DMS53 treated with DMSO at 0.1 percent for 48 hours (cell line): ENCODE results near the gene NRCAM.

Experiments used
- DNase-seq: peaks from one replicate; lab custom pipeline; 2025; ENCODE audit not compliant: unreplicated experiment; lab: John Stamatoyannopoulos, UW

The NRCAM gene

DNA sequence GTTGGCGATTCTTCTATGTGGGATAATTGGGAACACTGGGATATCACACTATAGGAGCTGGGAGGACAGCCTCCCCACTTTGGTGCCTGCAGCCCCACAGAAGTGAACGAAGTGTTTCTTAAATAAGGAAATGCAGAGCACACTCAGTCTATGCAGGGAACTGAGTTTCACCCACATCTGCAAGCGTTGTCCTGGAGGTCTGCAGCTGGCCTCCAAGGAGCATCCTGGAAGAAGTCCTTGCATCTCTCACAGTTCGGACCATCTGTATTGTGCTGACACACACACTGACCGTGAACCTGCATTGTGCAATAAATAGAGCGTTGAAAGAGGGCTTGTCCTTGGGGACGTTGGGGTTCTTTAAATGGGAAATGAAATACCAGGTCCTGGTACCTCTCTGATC is 351.9 kb downstream of the NRCAM start:
- no peak for DNase-seq

DNA sequence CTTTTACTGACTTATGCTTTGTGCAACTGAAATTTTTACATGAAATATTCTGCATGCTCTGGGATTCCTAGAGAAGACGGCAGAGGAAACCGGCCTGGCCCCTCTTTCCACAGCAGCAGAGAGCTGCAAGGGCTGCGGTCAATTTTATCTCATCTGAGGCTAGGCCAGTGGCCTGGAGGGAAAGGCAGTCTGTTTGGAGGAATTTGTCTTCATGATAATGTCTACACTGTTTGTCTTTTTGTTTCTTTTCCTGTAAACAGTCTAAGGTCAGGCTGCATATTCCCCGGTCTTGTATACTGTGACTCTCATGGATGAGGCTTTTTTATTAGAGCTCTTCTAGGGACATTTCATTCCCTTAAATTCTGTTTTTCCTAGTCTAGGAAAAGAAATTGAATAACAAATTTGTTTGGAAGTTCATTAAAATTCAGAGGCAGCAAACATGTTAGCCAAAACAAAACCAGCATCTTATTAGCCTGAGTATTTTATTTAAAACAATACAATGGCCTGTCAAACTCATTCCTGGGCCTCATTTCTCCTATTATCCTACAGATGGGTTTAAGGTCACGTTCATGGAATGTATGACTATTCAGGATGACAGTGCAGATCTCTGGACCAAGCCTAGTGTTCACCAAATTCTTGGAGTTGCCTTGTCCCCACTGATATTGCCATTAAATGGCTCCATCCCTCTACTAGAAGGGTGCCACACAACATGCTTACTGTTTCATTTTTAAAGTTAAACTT is 352.5 kb downstream of the NRCAM start:
- no peak for DNase-seq

DNA sequence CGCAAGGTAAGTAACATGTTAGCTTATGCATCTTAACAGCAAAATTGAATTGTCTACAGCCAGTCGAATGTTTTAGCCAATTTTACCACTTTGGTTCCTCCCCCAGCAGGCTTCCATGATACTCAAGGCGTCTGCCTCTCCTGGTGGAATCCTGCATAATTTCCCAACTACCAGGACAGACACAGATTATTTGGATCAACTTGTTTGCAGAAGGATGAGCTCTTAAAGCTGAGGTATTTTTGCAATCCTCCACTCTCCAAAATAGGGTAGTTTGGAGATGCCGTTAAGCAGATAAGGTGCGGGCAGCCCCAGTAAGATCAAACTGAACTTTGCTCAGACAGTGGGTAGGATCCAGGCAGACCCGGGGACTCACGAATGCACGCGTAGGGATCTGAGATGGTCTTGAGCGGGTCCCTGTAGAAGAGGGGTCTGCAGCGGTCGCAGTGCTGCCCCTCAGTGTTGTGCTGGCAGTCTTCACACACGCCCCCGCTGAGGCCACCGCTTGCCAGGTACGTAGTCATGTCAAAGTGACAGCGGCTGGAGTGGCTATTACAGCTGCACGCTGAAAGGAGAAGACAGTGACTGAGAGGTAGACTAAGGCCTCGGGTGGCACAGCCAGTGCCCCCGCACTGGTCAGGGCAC is 353.4 kb downstream of the NRCAM start:
- no peak for DNase-seq

DNA sequence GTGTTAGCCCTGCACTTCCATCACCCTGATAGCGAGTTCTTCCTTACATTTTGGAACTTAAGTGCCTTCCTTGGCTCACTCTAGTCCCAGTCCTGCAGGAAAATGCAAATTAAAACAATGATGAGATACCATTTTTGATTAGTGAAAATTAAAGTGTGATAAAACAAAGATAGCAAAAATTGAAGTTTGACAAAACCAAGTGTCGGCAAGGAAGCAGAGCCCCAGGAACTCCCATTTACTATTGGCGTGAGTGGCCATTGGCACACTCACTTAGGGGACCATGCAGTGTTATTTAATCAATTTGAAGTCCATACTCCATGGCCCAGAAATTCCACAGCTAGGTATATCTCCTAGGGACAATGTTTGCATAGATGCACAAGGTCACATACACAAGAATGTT is 354.5 kb downstream of the NRCAM start:
- no peak for DNase-seq

DNA sequence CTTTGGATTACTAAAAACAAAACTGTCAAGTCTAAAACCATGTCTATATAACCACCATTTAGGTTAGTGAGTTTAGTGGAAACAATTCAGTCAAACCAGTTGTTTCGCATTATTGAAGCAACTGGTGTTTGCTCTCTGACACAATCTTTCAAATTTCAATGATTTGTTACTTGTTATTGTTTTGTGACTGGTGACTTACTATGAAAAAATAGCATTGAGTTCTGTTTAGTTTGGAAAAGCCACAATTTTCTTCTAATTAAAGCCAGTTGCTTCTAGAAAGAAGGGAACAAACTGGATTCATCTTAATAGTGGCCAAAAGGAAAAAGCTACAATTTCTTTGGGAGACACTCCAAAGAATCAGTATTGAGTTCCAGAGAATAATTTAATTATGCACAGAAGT is 356.5 kb downstream of the NRCAM start:
- DNase-seq: no peak

DNA sequence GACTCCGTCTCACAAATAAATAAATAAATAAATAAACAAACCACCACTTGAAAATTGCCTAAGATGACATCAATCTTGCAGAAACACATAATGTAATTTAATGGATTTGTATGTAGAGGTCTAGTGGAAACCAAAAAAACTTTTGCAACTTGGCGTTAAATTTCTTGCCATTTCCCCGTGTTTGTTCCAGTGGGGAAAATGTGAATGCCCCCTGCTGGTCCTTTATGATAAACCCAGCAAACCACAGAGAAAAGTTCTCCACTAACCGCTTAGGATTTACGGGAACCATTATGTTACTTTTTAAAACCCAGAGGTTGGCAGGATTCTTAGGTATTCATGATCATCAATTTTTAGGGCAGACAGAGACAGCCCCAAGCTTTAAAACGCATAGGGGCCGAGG is 358.5 kb downstream of the NRCAM start:
- DNase-seq: no peak
